Measurements from ENCODE around the gene ASB8.

The ASB8 gene

GRCh38 chr12:48157018-48157888, at the start of gene ASB8:
TSS of gene ASB8 (minus strand) at chr12:48157515. CDS start at chr12:48153496, 4,019 bp downstream.
- Histone ChIP-seq H3K27ac (ENCODE audit: low read depth, low read length) (peak within 1 kb of the TSS; percentile 96), H3K4me3 (ENCODE audit: low read length) (peak within 1 kb of the TSS; percentile 100)

GRCh38 chr12:48203192-48203591, 45.9 kb upstream of the ASB8 start, which contains the start of gene OR10AD1:
TSS of gene OR10AD1 (minus strand) at chr12:48203292. CDS start at chr12:48203292, 0 bp downstream.
- H3K4me1 ChIP-seq (ENCODE audit: control insufficient read depth, insufficient read depth, low read length) = peaks cover 6% of the 10 kb centered on the region
- H3K27me3 ChIP-seq (ENCODE audit: control insufficient read depth, insufficient read depth, low read length) = no peaks in the 10 kb centered on the region
- H3K9ac ChIP-seq (ENCODE audit: low read length) = no peak within 1 kb of the TSS
- H3K27ac ChIP-seq (ENCODE audit: low read depth, low read length) = no peak within 1 kb of the TSS
- H3K36me3 ChIP-seq (ENCODE audit: control insufficient read depth, insufficient read depth, low read length) = no peaks in the 10 kb centered on the region
- no peak within 1 kb of the TSS for H3K4me3 ChIP-seq (ENCODE audit: low read length)

More at GRCh38 chr12:48157018-48157888, at the start of gene ASB8:
- peaks cover 3% of the 10 kb centered on the region for H3K4me1 ChIP-seq (ENCODE audit: control insufficient read depth, insufficient read depth, low read length)
- peaks cover 5% of the 10 kb centered on the region for H3K36me3 ChIP-seq (ENCODE audit: control insufficient read depth, insufficient read depth, low read length)
- no peaks in the 10 kb centered on the region for H3K27me3 ChIP-seq (ENCODE audit: control insufficient read depth, insufficient read depth, low read length)
- peak within 1 kb of the TSS; percentile 94 for H3K9ac ChIP-seq (ENCODE audit: low read length)

- no peak overlapping the region for H3K27ac ChIP-seq (ENCODE audit: low read depth, low read length)
- H3K4me1 ChIP-seq (ENCODE audit: control insufficient read depth, insufficient read depth, low read length) = peaks cover 6% of the 10 kb centered on the region
- H3K9ac ChIP-seq (ENCODE audit: low read length) = no peak overlapping the region
- H3K27me3 ChIP-seq (ENCODE audit: control insufficient read depth, insufficient read depth, low read length) = no peaks in the 10 kb centered on the region
- no peaks in the 10 kb centered on the region for H3K36me3 ChIP-seq (ENCODE audit: control insufficient read depth, insufficient read depth, low read length)
- H3K4me3 ChIP-seq (ENCODE audit: low read length) = no peak overlapping the region
These were observed 45.5 kb upstream of the ASB8 start for GRCh38 chr12:48202766-48203165.

GRCh38 chr12:48201516-48201915, 44.2 kb upstream of the ASB8 start:
- Histone ChIP-seq H3K27me3 (ENCODE audit: control insufficient read depth, insufficient read depth, low read length) (no peaks in the 10 kb centered on the region), H3K4me1 (ENCODE audit: control insufficient read depth, insufficient read depth, low read length) (peaks cover 6% of the 10 kb centered on the region), H3K4me3 (ENCODE audit: low read length) (no peak overlapping the region), H3K27ac (ENCODE audit: low read depth, low read length) (no peak overlapping the region), H3K36me3 (ENCODE audit: control insufficient read depth, insufficient read depth, low read length) (no peaks in the 10 kb centered on the region), H3K9ac (ENCODE audit: low read length) (no peak overlapping the region)

- no peaks in the 10 kb centered on the region for H3K27me3 ChIP-seq (ENCODE audit: control insufficient read depth, insufficient read depth, low read length)
- H3K4me1 ChIP-seq (ENCODE audit: control insufficient read depth, insufficient read depth, low read length) = peaks cover 6% of the 10 kb centered on the region
- H3K9ac ChIP-seq (ENCODE audit: low read length) = no peak overlapping the region
- no peaks in the 10 kb centered on the region for H3K36me3 ChIP-seq (ENCODE audit: control insufficient read depth, insufficient read depth, low read length)
- no peak overlapping the region for H3K4me3 ChIP-seq (ENCODE audit: low read length)
- no peak overlapping the region for H3K27ac ChIP-seq (ENCODE audit: low read depth, low read length)
These were observed 43.8 kb upstream of the ASB8 start for GRCh38 chr12:48201091-48201490.

GRCh38 chr12:48199774-48200221, 42.5 kb upstream of the ASB8 start:
- H3K4me3 ChIP-seq (ENCODE audit: low read length) = no peak overlapping the region
- H3K36me3 ChIP-seq (ENCODE audit: control insufficient read depth, insufficient read depth, low read length) = no peaks in the 10 kb centered on the region
- peak overlapping the region; percentile 99 for H3K27ac ChIP-seq (ENCODE audit: low read depth, low read length)
- H3K27me3 ChIP-seq (ENCODE audit: control insufficient read depth, insufficient read depth, low read length) = no peaks in the 10 kb centered on the region
- H3K9ac ChIP-seq (ENCODE audit: low read length) = no peak overlapping the region
- peaks cover 6% of the 10 kb centered on the region for H3K4me1 ChIP-seq (ENCODE audit: control insufficient read depth, insufficient read depth, low read length)

GRCh38 chr12:48198985-48199384, 41.7 kb upstream of the ASB8 start:
- peak overlapping the region; percentile 97 for H3K4me3 ChIP-seq (ENCODE audit: low read length)
- H3K4me1 ChIP-seq (ENCODE audit: control insufficient read depth, insufficient read depth, low read length) = peaks cover 6% of the 10 kb centered on the region
- H3K27ac ChIP-seq (ENCODE audit: low read depth, low read length) = peak overlapping the region; percentile 99
- H3K9ac ChIP-seq (ENCODE audit: low read length) = peak overlapping the region; percentile 98
- no peaks in the 10 kb centered on the region for H3K27me3 ChIP-seq (ENCODE audit: control insufficient read depth, insufficient read depth, low read length)
- H3K36me3 ChIP-seq (ENCODE audit: control insufficient read depth, insufficient read depth, low read length) = no peaks in the 10 kb centered on the region

- H3K4me1 ChIP-seq (ENCODE audit: control insufficient read depth, insufficient read depth, low read length) = peaks cover 6% of the 10 kb centered on the region
- H3K27ac ChIP-seq (ENCODE audit: low read depth, low read length) = peak overlapping the region; percentile 99
- H3K27me3 ChIP-seq (ENCODE audit: control insufficient read depth, insufficient read depth, low read length) = no peaks in the 10 kb centered on the region
- H3K36me3 ChIP-seq (ENCODE audit: control insufficient read depth, insufficient read depth, low read length) = no peaks in the 10 kb centered on the region
- H3K4me3 ChIP-seq (ENCODE audit: low read length) = peak overlapping the region; percentile 97
- peak overlapping the region; percentile 98 for H3K9ac ChIP-seq (ENCODE audit: low read length)
These were observed 41.3 kb upstream of the ASB8 start for GRCh38 chr12:48198672-48198971.

GRCh38 chr12:48197971-48198671, 40.8 kb upstream of the ASB8 start:
- peak overlapping the region; percentile 99 for H3K27ac ChIP-seq (ENCODE audit: low read depth, low read length)
- no peaks in the 10 kb centered on the region for H3K36me3 ChIP-seq (ENCODE audit: control insufficient read depth, insufficient read depth, low read length)
- no peaks in the 10 kb centered on the region for H3K27me3 ChIP-seq (ENCODE audit: control insufficient read depth, insufficient read depth, low read length)
- peak overlapping the region; percentile 97 for H3K4me3 ChIP-seq (ENCODE audit: low read length)
- H3K9ac ChIP-seq (ENCODE audit: low read length) = peak overlapping the region; percentile 98
- peaks cover 6% of the 10 kb centered on the region for H3K4me1 ChIP-seq (ENCODE audit: control insufficient read depth, insufficient read depth, low read length)

- Histone ChIP-seq H3K4me3 (ENCODE audit: low read length) (peak overlapping the region; percentile 97), H3K27me3 (ENCODE audit: control insufficient read depth, insufficient read depth, low read length) (no peaks in the 10 kb centered on the region), H3K9ac (ENCODE audit: low read length) (peak overlapping the region; percentile 58), H3K4me1 (ENCODE audit: control insufficient read depth, insufficient read depth, low read length) (peaks cover 6% of the 10 kb centered on the region), H3K27ac (ENCODE audit: low read depth, low read length) (peak overlapping the region; percentile 99), H3K36me3 (ENCODE audit: control insufficient read depth, insufficient read depth, low read length) (no peaks in the 10 kb centered on the region)
These were observed 40.2 kb upstream of the ASB8 start for GRCh38 chr12:48197549-48197970.

GRCh38 chr12:48194799-48195201, 37.5 kb upstream of the ASB8 start:
- Histone ChIP-seq H3K4me1 (ENCODE audit: control insufficient read depth, insufficient read depth, low read length) (peaks cover 6% of the 10 kb centered on the region), H3K27me3 (ENCODE audit: control insufficient read depth, insufficient read depth, low read length) (no peaks in the 10 kb centered on the region), H3K9ac (ENCODE audit: low read length) (no peak overlapping the region), H3K36me3 (ENCODE audit: control insufficient read depth, insufficient read depth, low read length) (no peaks in the 10 kb centered on the region), H3K27ac (ENCODE audit: low read depth, low read length) (no peak overlapping the region), H3K4me3 (ENCODE audit: low read length) (no peak overlapping the region)

GRCh38 chr12:48193623-48194022, 36.3 kb upstream of the ASB8 start:
- Histone ChIP-seq H3K27ac (ENCODE audit: low read depth, low read length) (no peak overlapping the region), H3K27me3 (ENCODE audit: control insufficient read depth, insufficient read depth, low read length) (no peaks in the 10 kb centered on the region), H3K4me3 (ENCODE audit: low read length) (no peak overlapping the region), H3K9ac (ENCODE audit: low read length) (no peak overlapping the region), H3K36me3 (ENCODE audit: control insufficient read depth, insufficient read depth, low read length) (no peaks in the 10 kb centered on the region), H3K4me1 (ENCODE audit: control insufficient read depth, insufficient read depth, low read length) (no peaks in the 10 kb centered on the region)
